ENCODE results near the gene ARHGAP25.

- TF ChIP-seq CTCF (IDR thresholded peaks at IDR 0.05): no peak
- no peak for TF ChIP-seq POLR2A (IDR thresholded peaks at IDR 0.05)
Observed at GRCh38 chr2:68727683-68728375, 6.8 kb upstream of the ARHGAP25 start.

All from heart left ventricle (tissue), 13 donors.